ENCODE data around the gene ACSL4. TPM values are rescaled to one million over a fixed set of nuclear protein-coding genes. Genes with fewer than 3 reads are reported as not detected.
"Not testable (repeated sequence)": the region's sequence is repeated elsewhere in the genome, so short reads cannot be mapped to it uniquely, and the experiment has no call there.

ACSL4 gene
- total RNA-seq, 1 experiment from 2014 or later = 0.71 TPM

- in situ Hi-C loops (cut with HindIII; ENCODE audit: low sequenced_read_pairs) = no loop called here
- DNase-seq (ENCODE audit: low spot score) = no peak
These were observed 48.9 kb downstream of the ACSL4 start for GRCh38 chrX:109684136-109684535.

DNA sequence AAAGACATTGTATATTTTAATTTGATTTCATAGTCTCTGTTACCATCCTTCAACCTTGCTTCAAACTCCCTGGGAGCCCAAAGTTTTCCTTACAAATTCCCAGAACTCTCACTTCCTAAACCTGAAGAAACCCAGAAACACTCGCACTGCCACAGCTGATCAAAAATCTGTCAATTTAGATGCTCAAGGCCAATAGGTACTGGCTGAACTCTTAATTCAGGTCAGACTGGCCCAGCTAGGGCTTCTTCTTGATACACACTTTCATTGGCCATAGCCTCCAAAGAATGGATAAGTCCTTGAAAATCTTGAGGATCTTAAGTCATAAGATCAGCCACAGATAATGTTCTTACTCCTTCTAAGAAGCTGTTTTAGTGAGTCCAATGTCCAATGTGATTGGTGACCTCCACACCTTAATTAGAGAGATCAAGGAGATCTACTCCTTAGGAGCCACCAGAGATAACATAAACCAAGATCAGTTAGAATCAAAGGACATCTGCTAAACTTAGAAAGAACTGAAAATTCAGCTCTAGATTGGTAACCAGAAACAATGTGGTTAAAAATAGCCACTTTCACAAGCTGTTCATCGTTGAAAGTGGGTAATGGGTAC, 51.5 kb downstream of the ACSL4 start:
- in situ Hi-C loops (cut with HindIII; ENCODE audit: low sequenced_read_pairs) = no loop called here
- DNase-seq (ENCODE audit: low spot score) = no peak

- in situ Hi-C loops (cut with HindIII; ENCODE audit: low sequenced_read_pairs) = no loop called here
These were observed 53.2 kb downstream of the ACSL4 start for GRCh38 chrX:109679820-109680219.

GRCh38 chrX:109672239-109672638, 60.8 kb downstream of the ACSL4 start:
- no peak for DNase-seq (ENCODE audit: low spot score)
- in situ Hi-C loops (cut with HindIII; ENCODE audit: low sequenced_read_pairs) = no loop called here

More at GRCh38 chrX:109679820-109680219, 53.2 kb downstream of the ACSL4 start:
- no peak for DNase-seq (ENCODE audit: low spot score)

DNA sequence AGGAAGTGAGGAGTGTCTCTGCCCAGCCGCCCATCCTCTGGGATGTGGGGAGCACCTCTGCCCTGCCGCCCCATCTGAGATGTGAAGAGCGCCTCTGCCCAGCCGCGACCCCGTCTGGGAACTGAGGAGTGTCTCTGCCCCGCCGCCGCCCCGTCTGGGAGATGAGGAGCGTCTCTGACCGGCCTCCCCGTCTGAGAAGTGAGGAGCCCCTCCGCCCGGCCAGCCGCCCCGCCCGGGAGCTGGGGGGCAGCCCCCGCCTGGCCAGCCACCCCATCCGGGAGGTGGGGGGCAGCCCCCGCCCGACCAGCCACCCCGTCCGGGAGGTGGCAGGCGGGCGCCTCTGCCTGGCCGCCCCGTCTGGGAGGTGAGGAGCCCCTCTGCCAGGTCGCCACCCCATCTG, 61.9 kb downstream of the ACSL4 start:
- in situ Hi-C loops (cut with HindIII; ENCODE audit: low sequenced_read_pairs); DNase-seq (ENCODE audit: low spot score): not testable (repeated sequence)

DNA sequence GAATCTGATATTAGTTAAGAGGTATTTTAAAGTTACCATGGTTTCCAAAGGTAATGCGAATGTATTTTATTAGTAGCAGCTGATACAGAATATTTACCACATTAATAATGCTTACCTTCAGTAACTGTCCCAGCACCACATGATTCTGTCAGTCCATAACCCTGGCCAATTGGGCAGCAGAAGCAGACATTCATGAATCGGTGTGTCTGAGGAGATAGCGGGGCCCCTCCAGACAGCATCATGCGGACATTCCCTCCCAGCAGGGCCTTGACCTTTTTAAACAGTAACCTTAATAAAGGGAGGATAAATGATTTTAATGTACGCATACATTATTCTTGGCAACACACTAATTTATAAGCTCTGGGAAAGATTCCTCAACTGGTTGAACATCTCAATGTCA, 65.1 kb downstream of the ACSL4 start:
- in situ Hi-C loops (cut with HindIII; ENCODE audit: low sequenced_read_pairs) = no loop called here
- DNase-seq (ENCODE audit: low spot score) = no peak

DNA sequence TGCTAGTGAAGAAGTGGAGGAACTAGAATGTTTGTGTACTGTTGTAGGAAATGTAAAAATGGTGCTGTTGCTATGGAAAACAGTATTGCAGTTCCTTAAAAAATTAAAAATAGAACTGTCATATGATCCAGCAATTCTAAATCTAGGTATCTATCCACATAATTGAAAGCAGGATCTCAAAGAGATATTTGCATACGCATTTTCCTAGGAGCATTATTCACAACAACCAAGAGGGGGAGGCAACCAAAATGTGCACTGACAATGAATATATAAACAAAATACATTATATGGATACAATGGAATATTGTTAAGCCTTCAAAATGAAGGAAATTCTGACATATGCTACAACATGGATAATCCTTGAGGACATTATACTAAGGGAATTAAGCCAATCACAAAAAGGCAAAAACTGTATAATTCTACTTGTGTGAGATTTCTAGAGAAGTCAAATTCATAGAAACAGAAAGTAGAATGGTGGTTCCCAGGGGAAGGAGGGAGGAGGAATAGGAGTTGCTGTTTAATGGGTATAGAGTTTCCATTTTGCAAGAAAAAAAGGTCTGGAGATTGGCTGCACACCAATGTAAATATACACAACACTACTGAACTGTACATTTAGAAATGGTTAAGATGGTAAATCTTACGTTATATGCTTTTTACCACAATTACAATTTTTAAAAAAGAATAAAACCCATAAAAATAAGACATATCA, 72.5 kb downstream of the ACSL4 start:
- DNase-seq (ENCODE audit: low spot score) = no peak
- in situ Hi-C loops (cut with HindIII; ENCODE audit: low sequenced_read_pairs) = no loop called here

GRCh38 chrX:109658391-109658790, 74.7 kb downstream of the ACSL4 start:
- in situ Hi-C loops (cut with HindIII; ENCODE audit: low sequenced_read_pairs) = no loop called here
- DNase-seq (ENCODE audit: low spot score) = no peak

GRCh38 chrX:109657364-109657763, 75.7 kb downstream of the ACSL4 start:
- in situ Hi-C loops (cut with HindIII; ENCODE audit: low sequenced_read_pairs); DNase-seq (ENCODE audit: low spot score): not testable (repeated sequence)

DNA sequence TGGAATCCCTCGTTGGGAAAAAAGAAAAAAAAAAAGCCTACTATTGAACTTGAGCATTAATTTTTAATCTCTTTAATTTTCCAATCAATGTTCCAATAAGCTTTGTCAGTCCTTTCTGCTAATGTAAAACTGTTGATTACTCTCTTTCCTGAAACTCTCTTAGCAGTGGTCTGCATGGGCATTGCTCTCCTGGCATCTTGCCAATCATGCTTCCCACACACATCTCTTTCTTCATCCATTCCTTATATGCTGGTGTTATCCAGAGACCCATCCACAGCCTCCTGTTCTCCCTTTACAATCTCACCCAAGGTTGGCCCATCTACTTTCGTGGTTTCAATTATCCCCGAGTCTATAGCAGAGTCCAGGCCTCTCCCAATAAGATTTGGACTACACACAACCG, 76.3 kb downstream of the ACSL4 start:
- in situ Hi-C loops (cut with HindIII; ENCODE audit: low sequenced_read_pairs) = no loop called here
- no peak for DNase-seq (ENCODE audit: low spot score)

DNA sequence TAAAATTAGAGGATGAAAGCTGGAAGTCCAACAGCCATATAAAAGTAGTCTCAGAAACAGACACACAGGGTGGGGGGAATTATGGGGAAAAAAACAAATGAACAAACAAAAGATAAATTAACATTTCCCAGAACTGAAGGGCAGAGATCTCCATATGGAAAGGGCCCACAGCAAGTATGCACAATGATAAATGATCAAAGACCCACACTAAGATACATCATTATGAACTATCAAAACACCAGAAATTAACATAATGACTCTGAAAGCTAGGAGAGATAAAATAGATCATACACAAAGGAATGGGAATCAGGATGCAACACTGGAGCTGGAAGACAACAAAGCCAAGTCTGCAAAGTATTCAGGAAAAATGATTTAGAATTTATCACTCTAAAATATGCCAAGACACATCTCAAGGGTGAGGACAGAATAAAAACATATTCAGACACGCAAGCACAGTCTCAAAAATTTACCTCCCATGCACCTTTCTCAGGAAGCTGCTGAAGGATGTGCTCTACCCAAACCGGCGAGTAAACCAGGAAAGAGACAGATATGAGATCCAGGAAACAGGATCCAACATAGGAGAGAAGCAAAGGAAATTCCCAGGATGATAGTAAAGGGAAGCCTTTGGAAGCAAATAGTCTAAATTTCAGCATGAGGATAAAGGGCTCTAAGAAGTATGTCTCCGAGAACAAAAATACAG, 77.4 kb downstream of the ACSL4 start:
- DNase-seq (ENCODE audit: low spot score) = no peak
- in situ Hi-C loops (cut with HindIII; ENCODE audit: low sequenced_read_pairs) = no loop called here

DNA sequence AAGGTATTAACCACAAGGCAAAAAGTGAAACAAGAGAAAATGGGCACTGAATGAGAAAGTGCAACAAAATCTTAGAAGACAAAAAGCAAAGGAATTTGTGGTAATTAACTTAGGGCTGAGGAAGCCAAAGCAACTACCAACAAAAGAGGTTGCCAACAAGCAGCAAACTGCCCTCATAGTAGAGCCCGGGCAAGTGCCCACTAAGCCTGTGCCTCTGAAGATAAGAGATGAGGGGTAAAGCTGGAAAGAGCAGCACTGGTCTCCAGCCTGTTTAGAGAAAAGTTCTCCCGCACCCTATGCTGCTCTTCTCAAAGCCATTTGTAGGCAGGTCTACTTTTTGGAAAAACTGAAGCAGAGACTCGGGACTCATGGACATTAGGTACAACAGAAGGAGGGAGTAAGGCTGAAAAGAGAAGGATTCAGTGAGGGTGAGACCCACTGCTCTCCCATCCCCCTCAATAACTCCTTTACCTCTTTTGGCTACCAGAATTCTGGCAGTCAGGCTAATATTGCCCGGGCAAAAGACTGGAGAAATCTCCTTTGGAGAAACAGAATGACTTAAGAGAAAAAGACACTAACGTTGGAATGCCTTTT, 78.4 kb downstream of the ACSL4 start:
- in situ Hi-C loops (cut with HindIII; ENCODE audit: low sequenced_read_pairs) = no loop called here

GRCh38 chrX:109644671-109645070, 88.4 kb downstream of the ACSL4 start:
- in situ Hi-C loops (cut with HindIII; ENCODE audit: low sequenced_read_pairs); DNase-seq (ENCODE audit: low spot score): not testable (repeated sequence)

More for the DNA sequence above, 78.4 kb downstream of the ACSL4 start:
- no peak for DNase-seq (ENCODE audit: low spot score)

GRCh38 chrX:109643687-109644086, 89.4 kb downstream of the ACSL4 start:
- in situ Hi-C loops (cut with HindIII; ENCODE audit: low sequenced_read_pairs) = no loop called here

GRCh38 chrX:109638158-109638557, 94.9 kb downstream of the ACSL4 start:
- DNase-seq (ENCODE audit: low spot score) = no peak
- in situ Hi-C loops (cut with HindIII; ENCODE audit: low sequenced_read_pairs) = no loop called here

More at GRCh38 chrX:109643687-109644086, 89.4 kb downstream of the ACSL4 start:
- DNase-seq (ENCODE audit: low spot score) = no peak

DNA sequence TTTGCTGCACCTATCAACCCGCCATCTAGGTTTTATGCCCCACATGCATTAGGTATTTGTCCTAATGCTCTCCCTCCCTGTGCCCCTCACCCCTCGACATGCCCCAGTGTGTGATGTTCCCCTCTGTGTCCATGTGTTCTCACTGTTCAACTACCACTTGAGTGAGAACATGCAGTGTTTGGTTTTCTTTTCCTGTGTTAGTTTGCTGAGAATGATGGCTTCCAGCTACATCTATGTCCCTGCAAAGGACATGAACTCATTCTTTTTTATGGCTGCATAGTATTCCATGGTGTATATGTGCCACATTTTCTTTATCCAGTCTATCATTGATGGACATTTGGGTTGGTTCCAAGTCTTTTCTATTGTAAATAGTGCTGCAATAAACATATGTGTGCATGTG, 95.6 kb downstream of the ACSL4 start:
- DNase-seq (ENCODE audit: low spot score); in situ Hi-C loops (cut with HindIII; ENCODE audit: low sequenced_read_pairs): not testable (repeated sequence)

DNA sequence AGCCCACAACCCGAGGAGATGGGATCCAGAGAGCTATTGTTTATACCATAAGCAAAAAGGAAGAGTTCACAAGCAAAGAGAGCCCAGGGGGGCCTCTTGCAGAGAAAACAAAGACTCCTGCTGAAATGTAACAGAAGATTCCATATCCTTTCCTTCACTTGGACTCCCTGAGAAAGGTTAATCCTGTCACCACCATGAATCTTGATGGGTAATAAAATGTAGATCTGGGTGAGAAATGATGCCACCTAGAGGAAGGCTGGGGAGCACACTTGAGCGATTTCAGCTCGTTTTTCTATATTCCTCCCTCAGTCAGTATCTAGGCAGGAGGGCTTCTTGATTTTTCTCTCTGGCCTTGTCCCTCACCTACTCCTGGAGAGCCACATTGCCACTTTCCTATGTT, 97.9 kb downstream of the ACSL4 start:
- in situ Hi-C loops (cut with HindIII; ENCODE audit: low sequenced_read_pairs) = no loop called here
- no peak for DNase-seq (ENCODE audit: low spot score)

- peak; percentile 29 for DNase-seq (ENCODE audit: low spot score)
- in situ Hi-C loops (cut with HindIII; ENCODE audit: low sequenced_read_pairs) = no loop called here
These were observed 100.1 kb downstream of the ACSL4 start for GRCh38 chrX:109632906-109633504.

DNA sequence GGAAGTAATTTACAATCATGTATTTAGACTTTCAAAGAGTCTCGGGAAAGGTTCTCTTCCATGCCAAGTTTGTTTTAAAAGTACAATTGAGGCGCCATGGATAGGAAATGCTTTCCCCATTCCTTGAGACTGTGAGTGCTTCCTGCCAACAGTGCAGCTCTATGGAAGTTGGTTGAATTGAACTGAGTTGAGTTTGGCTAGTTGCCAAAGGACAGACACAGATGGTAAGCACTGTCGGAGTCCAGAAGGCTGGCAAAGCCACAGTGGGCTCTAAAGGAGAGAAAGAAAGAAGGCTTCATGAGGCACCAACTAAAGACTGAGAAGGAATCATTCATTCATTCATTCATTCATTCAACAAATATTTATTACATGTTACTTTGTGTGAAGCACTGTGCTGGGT, 103.7 kb downstream of the ACSL4 start:
- peak; percentile 86 for DNase-seq (ENCODE audit: low spot score)
- in situ Hi-C loops (cut with HindIII; ENCODE audit: low sequenced_read_pairs) = no loop called here

DNA sequence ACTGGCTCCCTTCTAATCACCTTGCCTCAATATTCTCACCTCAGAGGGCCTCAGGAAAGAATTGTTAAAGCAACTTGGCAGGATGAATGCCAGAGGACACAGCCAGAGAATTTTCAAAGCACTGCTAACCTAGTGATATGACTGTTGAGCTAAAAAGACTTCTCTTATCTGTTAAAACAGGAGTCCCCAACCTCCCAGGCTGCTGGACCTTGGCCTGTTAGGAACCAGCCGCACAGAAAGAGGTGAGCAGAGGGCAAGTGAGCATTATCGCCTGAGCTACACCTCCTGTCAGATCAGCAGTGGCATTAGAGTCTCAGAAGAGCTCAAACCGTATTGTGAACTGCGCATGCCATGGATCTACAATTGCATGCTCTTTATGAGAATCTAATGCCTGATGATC, 106.4 kb downstream of the ACSL4 start:
- no peak for DNase-seq (ENCODE audit: low spot score)
- in situ Hi-C loops (cut with HindIII; ENCODE audit: low sequenced_read_pairs) = no loop called here

All from G401 (cell line).